Measurements from ENCODE around the gene SPART. TPM values are rescaled to one million over a fixed set of nuclear protein-coding genes. Genes with fewer than 3 reads are reported as not detected.

Gene SPART
- total and polyA plus RNA-seq, 9 of the 15 experiments (the other 6 are each of a cell fraction or from before 2014, with no cell fraction given): 18.7 to 79.0 (median 41.0) TPM

DNA sequence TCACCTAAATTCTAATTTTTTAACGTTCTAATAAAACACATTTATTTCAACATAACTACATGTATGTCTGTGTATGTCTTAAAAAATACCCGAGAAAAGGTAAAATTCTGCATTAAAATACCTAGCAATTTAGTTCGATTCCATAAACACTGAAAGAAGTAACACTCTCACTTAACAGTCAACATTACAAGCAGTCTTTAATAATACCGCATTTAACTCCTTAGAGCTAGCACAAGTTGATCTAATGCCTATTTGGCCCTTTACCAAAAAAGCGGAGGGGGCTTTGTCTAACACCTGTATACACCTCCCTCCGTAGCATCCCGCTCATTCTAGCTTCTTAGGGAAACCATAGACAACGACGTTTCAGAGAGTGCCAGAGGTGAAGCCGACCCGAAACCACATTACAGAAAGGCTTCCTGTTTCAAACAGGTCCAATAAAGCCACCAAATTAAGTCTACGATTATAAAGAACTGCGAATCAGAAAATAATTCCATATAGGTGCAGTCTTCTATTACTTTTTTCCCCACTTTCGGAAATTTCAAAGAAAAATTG, 1.2 kb downstream of the SPART start:
- peak overlapping the region; percentile 97 for H3K27ac ChIP-seq (ENCODE audit: extremely low read depth, low read depth, low read length)
- no peaks in the 10 kb centered on the region for H3K9me3 ChIP-seq (replicated peaks; ENCODE audit: control insufficient read depth, insufficient read depth, low read depth, low read length)
- peaks cover 0 to 6% of the 10 kb centered on the region in 2 experiments; a peak in 3 of 5 replicates for H3K4me1 ChIP-seq (replicated peaks in 1 of 2; ENCODE audit: control insufficient read depth in 2 of 2, insufficient read depth in 2 of 2, low read length in 2 of 2)
- BruUV-seq (replicated peaks): TSS peak; percentile 51
- peaks cover 64% of the 10 kb centered on the region for H3K79me2 ChIP-seq (ENCODE audit: control insufficient read depth, insufficient read depth, low read length)
- POLR2A ChIA-PET: interaction anchor here (0.8 to 1.4 kb wide), 2 partner anchors 8 to 48 kb away, joined by 3 read pairs; no protein-coding TSS in a partner anchor
- no peaks in the 10 kb centered on the region for H3K9me1 ChIP-seq (ENCODE audit: control insufficient read depth, insufficient read depth, low read length)
- H3K4me3 ChIP-seq: peak overlapping the region; percentile 68
- peak; percentile 32 for FAIRE-seq
- no peaks in the 10 kb centered on the region for H4K20me1 ChIP-seq (replicated peaks; ENCODE audit: control insufficient read depth, insufficient read depth, low read length)
- TF ChIP-seq ZNF696 (CRISPR knock-in tag; conservative IDR thresholded peaks at IDR 0.05) (no peak), RBFOX2 (IDR thresholded peaks at IDR 0.05; ENCODE audit: low read depth, low read length) (no peak), KLF1 (tag; IDR thresholded peaks at IDR 0.05) (no peak), PRMT5 (CRISPR knock-in tag; IDR thresholded peaks at IDR 0.05) (no peak), HMG20A (CRISPR knock-in tag; conservative IDR thresholded peaks at IDR 0.05) (no peak), POLR2B (IDR thresholded peaks at IDR 0.05; ENCODE audit: low read depth, partially characterized antibody) (no peak), ATF1 (CRISPR knock-in tag; IDR thresholded peaks at IDR 0.05) (no peak), ATF1 (tag; IDR thresholded peaks at IDR 0.05) (no peak), MYC (IDR thresholded peaks at IDR 0.05; ENCODE audit: low read depth, low read length) (no peak), MYC (CRISPR knock-in tag; IDR thresholded peaks at IDR 0.05; ENCODE audit: borderline replicate concordance, low read depth) (no peak), FOS (IDR thresholded peaks at IDR 0.05; ENCODE audit: extremely low read depth, insufficient read length) (no peak)
- TF ChIP-seq, protein P1, sequence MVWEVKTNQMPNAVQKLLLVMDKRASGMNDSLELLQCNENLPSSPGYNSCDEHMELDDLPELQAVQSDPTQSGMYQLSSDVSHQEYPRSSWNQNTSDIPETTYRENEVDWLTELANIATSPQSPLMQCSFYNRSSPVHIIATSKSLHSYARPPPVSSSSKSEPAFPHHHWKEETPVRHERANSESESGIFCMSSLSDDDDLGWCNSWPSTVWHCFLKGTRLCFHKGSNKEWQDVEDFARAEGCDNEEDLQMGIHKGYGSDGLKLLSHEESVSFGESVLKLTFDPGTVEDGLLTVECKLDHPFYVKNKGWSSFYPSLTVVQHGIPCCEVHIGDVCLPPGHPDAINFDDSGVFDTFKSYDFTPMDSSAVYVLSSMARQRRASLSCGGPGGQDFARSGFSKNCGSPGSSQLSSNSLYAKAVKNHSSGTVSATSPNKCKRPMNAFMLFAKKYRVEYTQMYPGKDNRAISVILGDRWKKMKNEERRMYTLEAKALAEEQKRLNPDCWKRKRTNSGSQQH (CRISPR knock-in tag; IDR thresholded peaks at IDR 0.05): no peak
- peak overlapping the region; percentile 96 for H2AFZ ChIP-seq (ENCODE audit: low read depth, low read length)
- peak; percentile 27 for ATAC-seq
- in situ Hi-C loops (cut with MboI) (no loop called here), intact Hi-C loops (cut with micrococcal nuclease) (loop anchor here (2.0 to 10.0 kb wide), 3 partner anchors 48 to 470 kb away; partner anchors contain the start of genes CCDC169 and RFXAP)
- H3K4me2 ChIP-seq (ENCODE audit: insufficient read depth, low read length): peak overlapping the region; percentile 91
- peak overlapping the region; percentile 93 to 97; a peak in 3 of 4 replicates for H3K9ac ChIP-seq (ENCODE audit: insufficient read depth in 1 of 2, low read depth in 2 of 2, low read length in 2 of 2)
- no peaks in the 10 kb centered on the region for H3K36me3 ChIP-seq (ENCODE audit: control insufficient read depth, insufficient read depth, low read length)
- 0% methylated on average over 14 of the region's 14 CpGs for WGBS (ENCODE audit: insufficient coverage, low coverage, missing lambda C conversion rate)
- CTCF ChIA-PET (ENCODE audit: low intra/inter-chr PET ratio): no interaction called here
- no peaks in the 10 kb centered on the region for H3K27me3 ChIP-seq (ENCODE audit: control insufficient read depth in 2 of 2, insufficient read depth in 2 of 2, low read length in 2 of 2)
- peak in 2 of 4 experiments; percentile 7 to 37 for DNase-seq (ENCODE audit: extremely low read depth in 1 of 4, low spot score in 3 of 4)

Data from K562 (cell line).